ENCODE data around the gene FGF23. TPM values are rescaled to one million over a fixed set of nuclear protein-coding genes. Genes with fewer than 3 reads are reported as not detected.
A peak's percentile ranks its signal among the peaks of the same experiment; 100 is the strongest.

The FGF23 gene
- not detected for total RNA-seq
- not detected for polyA plus RNA-seq

- Mint-ChIP-seq H3K27ac (no peak within 1 kb of the TSS), H3K36me3 (no peaks in the 10 kb centered on the region), H3K27me3 (peaks cover 4 to 42% of the 10 kb centered on the region in 2 donors), H3K9me3 (no peaks in the 10 kb centered on the region), H3K4me3 (no peak within 1 kb of the TSS), H3K4me1 (no peaks in the 10 kb centered on the region)
- H3K36me3 ChIP-seq (ENCODE audit: insufficient read depth, low read length) = no peaks in the 10 kb centered on the region
- H3K9me3 ChIP-seq (ENCODE audit: low read length) = no peaks in the 10 kb centered on the region
- no peak for DNase-seq
- no peak within 1 kb of the TSS for H3K4me3 ChIP-seq (ENCODE audit: low read length)
- ChIA-PET POLR2A (no interaction called here), CTCF (no interaction called here)
- peaks cover 11% of the 10 kb centered on the region for H3K27me3 ChIP-seq (ENCODE audit: insufficient read depth, low read length, poor library complexity, severe bottlenecking)
- H3K27ac ChIP-seq (ENCODE audit: low read depth, low read length) = no peak within 1 kb of the TSS
- no peaks in the 10 kb centered on the region for H3K4me1 ChIP-seq (ENCODE audit: insufficient read depth, low read length)
Measured at GRCh38 chr12:4379405-4379804, at the start of gene FGF23. TSS of gene FGF23 (minus strand) at chr12:4379712. CDS start at chr12:4379582, 130 bp downstream.

- Histone ChIP-seq H3K27me3 (ENCODE audit: insufficient read depth, low read length, poor library complexity, severe bottlenecking) (no peaks in the 10 kb centered on the region), H3K9me3 (ENCODE audit: low read length) (no peaks in the 10 kb centered on the region), H3K4me3 (ENCODE audit: low read length) (no peak overlapping the region), H3K27ac (ENCODE audit: low read depth, low read length) (no peak overlapping the region), H3K36me3 (ENCODE audit: insufficient read depth, low read length) (no peaks in the 10 kb centered on the region), H3K4me1 (ENCODE audit: insufficient read depth, low read length) (no peaks in the 10 kb centered on the region)
- Mint-ChIP-seq H3K4me3 (no peak overlapping the region), H3K36me3 (no peaks in the 10 kb centered on the region), H3K27me3 (peaks cover 1 to 8% of the 10 kb centered on the region in 2 donors), H3K9me3 (peaks cover 0 to 1% (median 0%) of the 10 kb centered on the region in 5 donors), H3K27ac (no peak overlapping the region), H3K4me1 (no peaks in the 10 kb centered on the region)
- ChIA-PET CTCF (no interaction called here), POLR2A (no interaction called here)
- no peak for DNase-seq
Measured at GRCh38 chr12:4424422-4424821, 44.9 kb upstream of the FGF23 start.

- ChIA-PET CTCF (interaction anchor here (1.9 to 2.6 kb wide), 2 partner anchors 102 to 104 kb away, joined by 9 to 17 read pairs; no protein-coding TSS in a partner anchor), POLR2A (no interaction called here)
- H3K27me3 ChIP-seq (ENCODE audit: insufficient read depth, low read length, poor library complexity, severe bottlenecking) = no peaks in the 10 kb centered on the region
- no peak overlapping the region for H3K27ac ChIP-seq (ENCODE audit: low read depth, low read length)
- H3K36me3 ChIP-seq (ENCODE audit: insufficient read depth, low read length) = no peaks in the 10 kb centered on the region
- no peak for DNase-seq
- peak overlapping the region in 1 of 8 donors; percentile 84 for H3K27ac Mint-ChIP-seq
- peaks cover 0 to 1% (median 0%) of the 10 kb centered on the region in 5 donors for H3K9me3 Mint-ChIP-seq
- H3K4me3 Mint-ChIP-seq = no peak overlapping the region
- H3K4me3 ChIP-seq (ENCODE audit: low read length) = no peak overlapping the region
- H3K9me3 ChIP-seq (ENCODE audit: low read length) = no peaks in the 10 kb centered on the region
- H3K4me1 Mint-ChIP-seq = no peaks in the 10 kb centered on the region
- H3K4me1 ChIP-seq (ENCODE audit: insufficient read depth, low read length) = no peaks in the 10 kb centered on the region
- H3K36me3 Mint-ChIP-seq = no peaks in the 10 kb centered on the region
- peaks cover 1 to 9% of the 10 kb centered on the region in 2 donors for H3K27me3 Mint-ChIP-seq
Measured at GRCh38 chr12:4423528-4424195, 44.1 kb upstream of the FGF23 start.

- POLR2A ChIA-PET = no interaction called here
- H3K4me1 Mint-ChIP-seq = no peaks in the 10 kb centered on the region
- Histone ChIP-seq H3K36me3 (ENCODE audit: insufficient read depth, low read length) (no peaks in the 10 kb centered on the region), H3K27ac (ENCODE audit: low read depth, low read length) (no peak overlapping the region), H3K4me1 (ENCODE audit: insufficient read depth, low read length) (no peaks in the 10 kb centered on the region), H3K27me3 (ENCODE audit: insufficient read depth, low read length, poor library complexity, severe bottlenecking) (no peaks in the 10 kb centered on the region), H3K9me3 (ENCODE audit: low read length) (no peaks in the 10 kb centered on the region), H3K4me3 (ENCODE audit: low read length) (no peak overlapping the region)
- CTCF ChIA-PET = interaction anchor here (1.2 to 2.6 kb wide), 4 partner anchors 73 to 109 kb away, joined by 3 to 17 read pairs (median 6); no protein-coding TSS in a partner anchor
- H3K27me3 Mint-ChIP-seq = peaks cover 1 to 6% of the 10 kb centered on the region in 2 donors
- no peak overlapping the region for H3K4me3 Mint-ChIP-seq
- DNase-seq = no peak
- peaks cover 0 to 1% (median 0%) of the 10 kb centered on the region in 5 donors for H3K9me3 Mint-ChIP-seq
- no peaks in the 10 kb centered on the region for H3K36me3 Mint-ChIP-seq
- no peak overlapping the region for H3K27ac Mint-ChIP-seq
Measured at GRCh38 chr12:4422985-4423384, 43.5 kb upstream of the FGF23 start.

- Mint-ChIP-seq H3K27me3 (peaks cover 6 to 14% of the 10 kb centered on the region in 2 donors), H3K4me1 (no peaks in the 10 kb centered on the region), H3K27ac (no peak overlapping the region), H3K36me3 (no peaks in the 10 kb centered on the region), H3K4me3 (no peak overlapping the region), H3K9me3 (peaks cover 0 to 1% (median 0%) of the 10 kb centered on the region in 5 donors)
- H3K4me1 ChIP-seq (ENCODE audit: insufficient read depth, low read length) = no peaks in the 10 kb centered on the region
- H3K9me3 ChIP-seq (ENCODE audit: low read length) = no peaks in the 10 kb centered on the region
- no peaks in the 10 kb centered on the region for H3K36me3 ChIP-seq (ENCODE audit: insufficient read depth, low read length)
- peak in 2 of 5 donors; percentile 9 to 30 for DNase-seq
- no peaks in the 10 kb centered on the region for H3K27me3 ChIP-seq (ENCODE audit: insufficient read depth, low read length, poor library complexity, severe bottlenecking)
- H3K4me3 ChIP-seq (ENCODE audit: low read length) = no peak overlapping the region
- ChIA-PET POLR2A (no interaction called here), CTCF (interaction anchor here (0.8 to 2.6 kb wide), 7 partner anchors 11 to 108 kb away, joined by 3 to 17 read pairs (median 5); no protein-coding TSS in a partner anchor)
- no peak overlapping the region for H3K27ac ChIP-seq (ENCODE audit: low read depth, low read length)
Measured at GRCh38 chr12:4421590-4422031, 42.1 kb upstream of the FGF23 start.

GRCh38 chr12:4420138-4420670 is 40.7 kb upstream of the FGF23 start:
- H3K4me1 Mint-ChIP-seq = peaks cover 0 to 6% (median 4%) of the 10 kb centered on the region in 3 donors
- Histone ChIP-seq H3K4me1 (ENCODE audit: insufficient read depth, low read length) (no peaks in the 10 kb centered on the region), H3K9me3 (ENCODE audit: low read length) (no peaks in the 10 kb centered on the region), H3K36me3 (ENCODE audit: insufficient read depth, low read length) (no peaks in the 10 kb centered on the region), H3K27ac (ENCODE audit: low read depth, low read length) (no peak overlapping the region), H3K4me3 (ENCODE audit: low read length) (no peak overlapping the region), H3K27me3 (ENCODE audit: insufficient read depth, low read length, poor library complexity, severe bottlenecking) (no peaks in the 10 kb centered on the region)
- H3K9me3 Mint-ChIP-seq = peaks cover 0 to 1% (median 0%) of the 10 kb centered on the region in 5 donors
- H3K36me3 Mint-ChIP-seq = no peaks in the 10 kb centered on the region
- DNase-seq = no peak
- peak overlapping the region in 1 of 8 donors; percentile 32 for H3K27ac Mint-ChIP-seq
- ChIA-PET CTCF (interaction anchor here (0.9 to 2.1 kb wide), 7 partner anchors 9 to 107 kb away, joined by 3 to 12 read pairs (median 3); no protein-coding TSS in a partner anchor), POLR2A (no interaction called here)
- H3K4me3 Mint-ChIP-seq = no peak overlapping the region
- H3K27me3 Mint-ChIP-seq = peaks cover 13 to 25% of the 10 kb centered on the region in 2 donors

GRCh38 chr12:4418913-4419312 is 39.4 kb upstream of the FGF23 start:
- Mint-ChIP-seq H3K36me3 (no peaks in the 10 kb centered on the region), H3K4me3 (no peak overlapping the region), H3K27ac (no peak overlapping the region), H3K27me3 (peaks cover 16 to 34% of the 10 kb centered on the region in 2 donors), H3K9me3 (peaks cover 0 to 1% (median 0%) of the 10 kb centered on the region in 5 donors), H3K4me1 (peaks cover 0 to 11% (median 7%) of the 10 kb centered on the region in 3 donors)
- no peak for DNase-seq
- H3K4me3 ChIP-seq (ENCODE audit: low read length) = no peak overlapping the region
- no peaks in the 10 kb centered on the region for H3K9me3 ChIP-seq (ENCODE audit: low read length)
- POLR2A ChIA-PET = interaction anchor here (0.6 kb wide), 1 partner anchor 49 kb away, joined by 12 read pairs; no protein-coding TSS in a partner anchor
- no peak overlapping the region for H3K27ac ChIP-seq (ENCODE audit: low read depth, low read length)
- CTCF ChIA-PET = no interaction called here
- H3K27me3 ChIP-seq (ENCODE audit: insufficient read depth, low read length, poor library complexity, severe bottlenecking) = no peaks in the 10 kb centered on the region
- no peaks in the 10 kb centered on the region for H3K36me3 ChIP-seq (ENCODE audit: insufficient read depth, low read length)
- H3K4me1 ChIP-seq (ENCODE audit: insufficient read depth, low read length) = no peaks in the 10 kb centered on the region

- Mint-ChIP-seq H3K27ac (peak overlapping the region in 1 of 8 donors; percentile 24), H3K36me3 (no peaks in the 10 kb centered on the region), H3K27me3 (peaks cover 16 to 40% of the 10 kb centered on the region in 2 donors), H3K4me3 (no peak overlapping the region), H3K4me1 (peaks cover 0 to 11% (median 7%) of the 10 kb centered on the region in 3 donors), H3K9me3 (no peaks in the 10 kb centered on the region)
- Histone ChIP-seq H3K9me3 (ENCODE audit: low read length) (no peaks in the 10 kb centered on the region), H3K27ac (ENCODE audit: low read depth, low read length) (no peak overlapping the region), H3K4me3 (ENCODE audit: low read length) (no peak overlapping the region), H3K36me3 (ENCODE audit: insufficient read depth, low read length) (no peaks in the 10 kb centered on the region), H3K27me3 (ENCODE audit: insufficient read depth, low read length, poor library complexity, severe bottlenecking) (no peaks in the 10 kb centered on the region), H3K4me1 (ENCODE audit: insufficient read depth, low read length) (no peaks in the 10 kb centered on the region)
- ChIA-PET POLR2A (no interaction called here), CTCF (no interaction called here)
- DNase-seq = no peak
Measured at GRCh38 chr12:4417936-4418335, 38.4 kb upstream of the FGF23 start.
